Brain pericyte (primary cell): ENCODE results near the gene ST6GALNAC4.

Experiments
- DNase-seq: peaks from one replicate; pipeline ENCODE4 v3.0.0-alpha.2; 2012; ENCODE audit warnings: low read depth, low spot score

Gene ST6GALNAC4, protein sequence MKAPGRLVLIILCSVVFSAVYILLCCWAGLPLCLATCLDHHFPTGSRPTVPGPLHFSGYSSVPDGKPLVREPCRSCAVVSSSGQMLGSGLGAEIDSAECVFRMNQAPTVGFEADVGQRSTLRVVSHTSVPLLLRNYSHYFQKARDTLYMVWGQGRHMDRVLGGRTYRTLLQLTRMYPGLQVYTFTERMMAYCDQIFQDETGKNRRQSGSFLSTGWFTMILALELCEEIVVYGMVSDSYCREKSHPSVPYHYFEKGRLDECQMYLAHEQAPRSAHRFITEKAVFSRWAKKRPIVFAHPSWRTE

DNA sequence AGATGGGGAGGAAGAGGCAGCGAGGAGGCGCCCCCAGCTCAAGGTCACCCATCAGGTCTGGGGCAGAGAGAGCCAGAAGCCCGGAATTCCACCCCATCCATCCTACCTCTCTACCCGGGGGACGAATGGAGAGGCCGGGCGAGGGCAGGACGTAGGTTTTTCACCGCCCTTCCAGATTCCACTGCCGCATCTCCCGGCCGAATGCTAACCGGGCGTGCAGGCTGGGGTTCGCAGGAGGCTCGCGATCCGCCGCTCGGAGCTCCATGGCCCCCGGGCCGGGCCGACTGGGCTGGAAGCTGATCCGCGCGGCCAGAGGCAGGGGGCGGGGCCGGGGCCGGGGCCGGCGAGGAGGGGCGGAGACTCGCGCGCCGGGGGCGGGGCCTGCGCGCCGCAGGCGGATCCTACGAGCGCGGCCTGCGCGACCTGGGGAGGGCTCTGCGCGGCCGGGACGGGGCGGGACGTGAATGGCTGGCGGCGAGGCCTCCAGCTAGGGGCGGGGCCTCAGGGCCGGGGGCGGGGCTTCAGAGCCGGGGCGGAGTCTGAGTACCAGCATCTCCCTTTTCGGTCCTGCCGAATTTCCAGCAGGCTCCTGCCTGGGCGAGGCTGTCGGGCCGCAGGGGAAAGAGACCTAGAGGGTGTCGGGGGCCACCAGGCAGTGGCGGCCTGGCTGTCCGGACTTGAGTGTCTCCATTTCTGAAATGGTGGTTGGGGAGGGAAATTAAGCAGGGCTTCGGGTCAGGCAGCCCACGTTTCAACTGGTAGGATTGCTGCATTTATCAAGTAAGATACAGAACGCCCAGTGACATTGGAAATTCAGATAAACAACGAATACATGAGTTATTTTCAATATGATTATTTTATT lies at the start of gene ST6GALNAC4:
Gene ST6GALNAC4 (minus strand): TSS at position 322 of the 862 bp plus-strand sequence. CDS start 622 bp downstream, outside the sequence.
- no peak for DNase-seq

GRCh38 chr9:127965953-127966352 lies 49.1 kb upstream of the ST6GALNAC4 start:
- no peak for DNase-seq

GRCh38 chr9:127963359-127964064 lies 46.7 kb upstream of the ST6GALNAC4 start:
- DNase-seq, result no peak

DNA sequence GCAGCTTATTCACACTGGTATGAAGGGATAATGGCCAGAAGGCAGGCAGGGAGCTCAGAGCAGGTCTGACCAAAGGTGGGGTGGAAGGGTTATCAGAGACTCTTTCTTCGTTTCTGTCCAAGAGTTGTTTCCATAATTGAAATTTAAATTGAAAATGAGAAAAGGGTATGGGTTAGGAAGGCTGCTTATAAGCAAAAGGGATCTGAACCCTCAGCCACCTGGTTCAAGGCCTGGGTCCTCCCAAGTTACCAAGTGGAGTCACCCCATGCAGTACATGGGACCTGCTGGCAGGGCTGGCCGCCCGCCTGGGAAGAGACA lies 46.2 kb upstream of the ST6GALNAC4 start:
- DNase-seq, result no peak

DNA sequence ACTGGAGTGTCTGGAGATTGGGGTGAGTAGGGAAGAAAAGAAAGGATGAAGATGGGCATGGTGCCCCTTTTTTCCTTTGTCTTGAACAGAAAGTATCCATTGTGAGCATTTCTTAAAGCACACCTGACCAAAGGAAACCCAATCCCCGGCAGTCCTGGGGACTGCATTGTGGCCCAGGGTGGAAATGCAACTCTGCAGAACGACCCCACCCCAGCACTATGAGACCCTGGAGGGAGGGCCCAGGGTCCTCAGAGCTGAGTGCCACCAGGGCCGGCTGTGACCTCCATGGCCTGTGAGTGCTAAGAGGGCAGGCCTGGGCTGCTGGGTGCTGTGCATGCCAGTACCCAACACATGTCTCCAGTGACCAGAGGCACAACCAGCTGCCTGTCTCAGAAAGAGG lies 45.4 kb upstream of the ST6GALNAC4 start:
- no peak for DNase-seq

DNA sequence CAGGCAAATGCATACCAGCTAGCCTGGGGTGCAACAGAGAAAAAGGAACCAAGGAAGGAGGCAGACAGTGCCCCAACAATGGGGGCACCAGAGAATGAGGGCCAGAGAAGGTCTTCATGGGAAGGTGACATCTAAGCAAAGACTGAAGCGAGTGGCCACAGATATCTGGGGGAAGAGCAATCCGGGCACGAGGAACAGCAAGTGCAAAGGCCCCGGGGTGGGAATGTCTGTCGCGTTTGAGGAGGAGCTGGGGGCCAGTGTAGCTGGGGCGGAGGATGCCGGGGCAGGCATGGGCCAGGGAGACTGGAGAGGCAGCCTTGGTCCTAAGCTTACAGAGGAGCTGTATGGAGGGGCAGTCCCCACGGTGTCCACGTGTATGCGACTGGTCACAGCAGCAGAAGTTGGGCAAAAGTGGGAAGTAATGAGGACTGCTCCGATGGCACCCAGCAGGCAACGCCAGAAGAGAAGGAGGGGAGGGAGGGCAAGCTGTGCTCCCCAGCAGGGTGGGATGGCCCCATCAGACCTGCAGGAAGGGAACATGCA lies 44.8 kb upstream of the ST6GALNAC4 start:
- no peak for DNase-seq

GRCh38 chr9:127961155-127961490 lies 44.3 kb upstream of the ST6GALNAC4 start:
- no peak for DNase-seq

- no peak for DNase-seq
These were observed 43.7 kb upstream of the ST6GALNAC4 start for GRCh38 chr9:127960410-127961154.

GRCh38 chr9:127959841-127960409 lies 43.1 kb upstream of the ST6GALNAC4 start:
- DNase-seq, result no peak

- no peak for DNase-seq
These were observed 42.6 kb upstream of the ST6GALNAC4 start for GRCh38 chr9:127959398-127959797.

GRCh38 chr9:127958728-127959127 lies 41.9 kb upstream of the ST6GALNAC4 start:
- DNase-seq, result no peak

GRCh38 chr9:127955294-127956015 lies 38.6 kb upstream of the ST6GALNAC4 start:
- no peak for DNase-seq

DNA sequence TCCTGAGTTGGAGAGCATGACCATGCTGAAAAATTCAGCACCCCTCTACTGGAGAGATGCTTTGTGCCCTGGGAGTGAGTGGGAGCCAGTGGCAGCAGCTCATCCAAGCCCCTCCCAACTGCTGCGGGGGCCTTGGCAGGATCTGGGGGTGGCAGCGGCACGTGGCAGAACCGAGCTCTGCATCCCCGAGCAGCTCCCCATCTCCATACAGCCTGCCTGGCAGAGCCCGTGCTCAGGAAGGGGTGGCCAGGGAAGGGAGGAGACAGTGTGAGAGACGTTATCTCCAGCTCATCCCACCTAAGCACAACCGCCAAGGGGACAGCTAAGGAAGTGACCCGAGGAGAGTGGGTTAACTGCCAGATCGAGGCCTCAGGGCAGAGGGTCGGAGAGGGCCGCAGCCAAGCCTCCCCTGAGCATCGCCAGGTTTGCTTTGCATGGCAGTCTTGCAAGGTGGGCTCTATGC lies 38.0 kb upstream of the ST6GALNAC4 start:
- no peak for DNase-seq

DNA sequence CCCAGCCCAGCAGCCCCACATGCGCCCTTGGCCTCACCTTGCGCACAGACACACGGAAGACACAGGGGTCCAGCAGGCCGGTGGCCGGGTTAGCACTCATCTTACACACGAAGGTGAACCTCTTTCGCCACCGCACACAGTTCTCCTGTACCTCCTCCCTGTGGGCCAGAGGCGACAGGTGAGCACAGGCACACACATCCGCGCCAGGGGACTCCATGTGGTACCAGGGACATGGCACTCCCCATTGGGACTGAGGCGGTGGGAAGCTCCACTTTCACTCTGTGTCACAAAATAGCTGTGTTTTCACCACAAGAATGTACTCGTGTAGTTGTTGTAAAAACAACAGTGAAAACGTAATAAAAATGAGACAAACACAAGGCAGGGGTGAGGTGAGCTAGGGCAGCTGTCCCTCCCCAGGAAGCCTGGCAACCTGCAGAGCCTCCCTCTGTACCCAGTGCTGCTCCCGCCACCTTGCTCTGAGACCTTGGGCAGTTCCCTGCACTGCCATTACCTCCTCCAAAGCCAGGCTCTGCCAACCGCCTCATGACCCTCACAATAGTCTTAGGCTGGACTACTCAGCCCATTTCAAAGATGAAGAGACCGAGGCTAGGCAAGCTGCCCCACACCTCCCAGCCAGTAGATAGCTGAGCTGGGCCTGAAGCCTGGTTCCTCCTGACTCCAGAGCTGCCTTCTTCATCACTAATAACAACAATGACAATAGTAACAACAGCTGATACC lies 37.1 kb upstream of the ST6GALNAC4 start:
- no peak for DNase-seq

GRCh38 chr9:127953154-127953553 lies 36.3 kb upstream of the ST6GALNAC4 start:
- no peak for DNase-seq

GRCh38 chr9:127950513-127951289 lies 33.9 kb upstream of the ST6GALNAC4 start:
- no peak for DNase-seq

- DNase-seq, result no peak
These were observed 33.1 kb upstream of the ST6GALNAC4 start for GRCh38 chr9:127949827-127950512.
